Esophagus squamous epithelium (tissue), 4 donors: ENCODE results near the gene TNNC1. TPM values are rescaled to one million over a fixed set of nuclear protein-coding genes. Genes with fewer than 3 reads are reported as not detected.

Source experiments
- total RNA-seq, 4 donors: library from RNA; depleted of rRNA; stranded (reverse); fragments of >200 nt; gene quantifications; one replicate each; pipeline ENCODE4 v1.1.0, GENCODE V29; 2016

TNNC1 gene
- total RNA-seq, 4 donors from 2014 or later = 4.1 TPM; not detected in 3

Other genes with a start within 250 kb of the TNNC1 start
- gene TLR9, start 228.4 kb downstream of the TNNC1 start, total RNA-seq = not detected
- 10 to 100 TPM; 31.6 to 74.9 (median 55.7) TPM for gene TWF2, start 214.9 kb downstream of the TNNC1 start, total RNA-seq
- 10 to 100 TPM in 3 of 4 donors, 1 to 10 TPM in 1; 3.2 to 25.6 (median 12.3) TPM for gene PPM1M, start 208.3 kb downstream of the TNNC1 start, total RNA-seq
- gene WDR82, start 175.4 kb downstream of the TNNC1 start, total RNA-seq = 10 to 100 TPM; 42.7 to 58.7 (median 52.9) TPM
- 1 to 10 TPM; 4.5 to 8.0 (median 7.5) TPM for gene GLYCTK, start 166.2 kb downstream of the TNNC1 start, total RNA-seq
- 1 to 10 TPM; 1.3 to 5.9 (median 1.9) TPM for gene DNAH1, start 137.7 kb downstream of the TNNC1 start, total RNA-seq
- gene BAP1, start 44.0 kb downstream of the TNNC1 start, total RNA-seq = 10 to 100 TPM; 51.0 to 75.5 (median 56.2) TPM
- gene PHF7, start 43.4 kb downstream of the TNNC1 start, total RNA-seq = 1 to 10 TPM; 1.0 to 7.1 (median 4.5) TPM
- gene SEMA3G, start 8.9 kb downstream of the TNNC1 start, total RNA-seq = 1 to 10 TPM in 3 of 4 donors, under 1 TPM in 1; 0.34 to 9.8 (median 3.4) TPM
- gene NISCH, start 1.6 kb upstream of the TNNC1 start, total RNA-seq = 10 to 100 TPM; 33.6 to 82.2 (median 40.6) TPM
- gene STAB1, start 41.3 kb upstream of the TNNC1 start, total RNA-seq = 10 to 100 TPM in 3 of 4 donors, 1 to 10 TPM in 1; 5.6 to 69.4 (median 32.3) TPM
- 10 to 100 TPM; 58.9 to 79.5 (median 70.2) TPM for gene NT5DC2, start 79.8 kb upstream of the TNNC1 start, total RNA-seq
- 1 to 10 TPM in 3 of 4 donors, under 1 TPM in 1; 0.32 to 5.1 (median 1.9) TPM for gene UQCC5, start 82.6 kb upstream of the TNNC1 start, total RNA-seq
- 10 to 100 TPM; 34.0 to 76.4 (median 63.7) TPM for gene PBRM1, start 231.9 kb upstream of the TNNC1 start, total RNA-seq
- gene GNL3, start 232.0 kb upstream of the TNNC1 start, total RNA-seq = 100 to 1,000 TPM in 3 of 4 donors, 10 to 100 TPM in 1; 95.8 to 184 (median 112) TPM